Measurements from ENCODE around the gene WNT3. TPM values are rescaled to one million over a fixed set of nuclear protein-coding genes. Genes with fewer than 3 reads are reported as not detected.

Gene WNT3
- total RNA-seq, 1 donor from 2014 or later: 1.5 TPM

DNA sequence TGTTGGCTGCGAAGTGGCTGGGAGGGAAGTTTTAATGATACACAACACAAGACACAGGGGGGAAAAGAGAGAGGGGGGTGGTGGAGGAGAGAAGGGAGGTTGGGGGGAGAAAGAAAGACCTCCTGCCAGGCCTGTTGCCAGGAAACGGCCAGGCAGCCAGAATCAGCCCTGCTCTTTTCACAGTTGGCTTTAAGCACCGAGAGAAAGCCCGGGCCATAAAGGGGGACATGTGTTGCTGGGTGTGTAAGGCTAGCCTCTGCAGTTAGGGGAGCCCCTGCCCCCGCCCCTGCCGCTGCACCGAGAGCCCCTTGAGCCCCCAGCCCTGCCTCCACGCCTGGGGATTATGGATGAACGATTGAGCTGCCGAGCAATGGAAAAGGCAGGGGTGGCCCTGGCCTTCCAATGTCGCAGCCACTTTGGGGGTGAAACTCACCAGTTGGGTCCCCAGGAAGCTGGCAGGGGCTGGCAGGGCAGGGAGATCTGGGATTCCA lies 13.9 kb upstream of the WNT3 start:
- no peaks in the 10 kb centered on the region for H3K4me1 ChIP-seq
- H3K36me3 ChIP-seq: no peaks in the 10 kb centered on the region
- H3K9me3 ChIP-seq: no peaks in the 10 kb centered on the region
- H3K4me3 ChIP-seq: no peak overlapping the region
- intact Hi-C loops (cut with DNase I): no loop called here
- TF ChIP-seq, protein P1, sequence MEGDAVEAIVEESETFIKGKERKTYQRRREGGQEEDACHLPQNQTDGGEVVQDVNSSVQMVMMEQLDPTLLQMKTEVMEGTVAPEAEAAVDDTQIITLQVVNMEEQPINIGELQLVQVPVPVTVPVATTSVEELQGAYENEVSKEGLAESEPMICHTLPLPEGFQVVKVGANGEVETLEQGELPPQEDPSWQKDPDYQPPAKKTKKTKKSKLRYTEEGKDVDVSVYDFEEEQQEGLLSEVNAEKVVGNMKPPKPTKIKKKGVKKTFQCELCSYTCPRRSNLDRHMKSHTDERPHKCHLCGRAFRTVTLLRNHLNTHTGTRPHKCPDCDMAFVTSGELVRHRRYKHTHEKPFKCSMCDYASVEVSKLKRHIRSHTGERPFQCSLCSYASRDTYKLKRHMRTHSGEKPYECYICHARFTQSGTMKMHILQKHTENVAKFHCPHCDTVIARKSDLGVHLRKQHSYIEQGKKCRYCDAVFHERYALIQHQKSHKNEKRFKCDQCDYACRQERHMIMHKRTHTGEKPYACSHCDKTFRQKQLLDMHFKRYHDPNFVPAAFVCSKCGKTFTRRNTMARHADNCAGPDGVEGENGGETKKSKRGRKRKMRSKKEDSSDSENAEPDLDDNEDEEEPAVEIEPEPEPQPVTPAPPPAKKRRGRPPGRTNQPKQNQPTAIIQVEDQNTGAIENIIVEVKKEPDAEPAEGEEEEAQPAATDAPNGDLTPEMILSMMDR (IDR thresholded peaks at IDR 0.05): no peak
- no peak for TF ChIP-seq POLR2A (IDR thresholded peaks at IDR 0.05)
- no peak for TF ChIP-seq POLR2AphosphoS5 (IDR thresholded peaks at IDR 0.05; ENCODE audit: insufficient read depth in 1 of 2, low read depth in 1 of 2)
- peak overlapping the region; percentile 33 for H3K27ac ChIP-seq
- H3K27me3 ChIP-seq: no peaks in the 10 kb centered on the region
- DNase-seq (ENCODE audit: extremely low spot score in 2 of 2): no peak

DNA sequence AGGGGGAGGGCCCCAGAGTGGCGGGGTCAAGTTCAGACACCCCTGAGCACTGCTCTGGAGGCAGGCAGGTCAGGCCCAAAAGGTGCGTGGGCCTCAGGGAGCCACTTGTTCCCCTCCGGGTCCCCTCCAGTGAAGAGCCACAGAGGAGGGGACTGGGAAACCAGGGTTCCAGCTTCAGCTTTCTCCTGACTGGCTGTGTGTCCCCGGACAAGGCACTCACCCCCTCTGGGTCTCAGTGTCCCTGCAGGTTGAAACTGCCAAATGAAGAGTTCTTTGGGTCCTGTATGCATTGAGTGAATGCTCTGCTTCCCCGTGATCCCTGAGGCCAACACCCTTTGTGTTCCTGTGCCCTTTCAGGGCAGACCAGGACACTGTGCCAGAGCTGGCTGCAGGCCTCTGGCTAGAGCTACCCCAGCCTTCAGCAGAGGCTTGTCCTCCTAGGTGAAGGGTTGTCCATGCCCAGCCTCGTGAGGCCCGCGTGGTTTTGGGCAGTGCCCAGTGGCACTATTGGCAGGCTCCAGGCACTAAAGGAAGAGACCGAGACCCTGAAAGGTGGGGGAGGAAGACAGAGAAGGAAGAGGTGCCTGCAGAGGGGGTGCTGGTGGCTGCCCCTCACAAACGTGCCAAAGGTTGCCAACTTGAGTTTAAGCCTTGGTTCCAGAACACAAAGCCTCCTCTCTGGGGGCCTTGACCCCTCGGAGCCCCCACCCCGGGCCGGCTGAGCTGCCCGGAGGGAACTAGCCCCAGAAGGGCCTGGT lies 13.3 kb upstream of the WNT3 start:
- Histone ChIP-seq H3K9me3 (no peaks in the 10 kb centered on the region), H3K36me3 (no peaks in the 10 kb centered on the region), H3K27ac (no peak overlapping the region), H3K4me3 (no peak overlapping the region), H3K27me3 (no peaks in the 10 kb centered on the region), H3K4me1 (no peaks in the 10 kb centered on the region)
- TF ChIP-seq, protein P1 (IDR thresholded peaks at IDR 0.05): no peak
- TF ChIP-seq POLR2A (IDR thresholded peaks at IDR 0.05) (no peak), POLR2AphosphoS5 (IDR thresholded peaks at IDR 0.05; ENCODE audit: insufficient read depth in 1 of 2, low read depth in 1 of 2) (no peak)
- intact Hi-C loops (cut with DNase I): no loop called here
- no peak for DNase-seq (ENCODE audit: extremely low spot score in 2 of 2)

DNA sequence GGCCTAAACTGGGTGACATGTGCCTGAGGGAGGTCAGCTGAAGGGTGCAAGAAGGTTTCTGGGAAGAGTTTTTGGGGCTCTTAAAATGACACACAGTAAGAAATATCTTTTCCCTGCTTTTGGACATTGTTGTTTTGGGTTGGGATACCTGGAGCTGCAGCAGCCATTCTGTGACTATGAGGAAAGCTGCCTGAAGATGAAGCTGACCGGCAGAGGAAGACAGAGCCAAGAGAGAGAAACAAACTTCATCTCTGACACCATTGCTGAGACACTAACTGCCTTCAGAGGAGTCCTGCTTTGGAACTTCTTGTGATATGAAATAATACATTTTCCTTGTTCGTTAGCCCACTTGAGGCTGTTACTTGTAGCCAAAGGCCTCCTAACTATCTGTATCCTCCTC lies 8.8 kb upstream of the WNT3 start:
- intact Hi-C loops (cut with DNase I): no loop called here
- DNase-seq (ENCODE audit: extremely low spot score in 2 of 2): no peak

DNA sequence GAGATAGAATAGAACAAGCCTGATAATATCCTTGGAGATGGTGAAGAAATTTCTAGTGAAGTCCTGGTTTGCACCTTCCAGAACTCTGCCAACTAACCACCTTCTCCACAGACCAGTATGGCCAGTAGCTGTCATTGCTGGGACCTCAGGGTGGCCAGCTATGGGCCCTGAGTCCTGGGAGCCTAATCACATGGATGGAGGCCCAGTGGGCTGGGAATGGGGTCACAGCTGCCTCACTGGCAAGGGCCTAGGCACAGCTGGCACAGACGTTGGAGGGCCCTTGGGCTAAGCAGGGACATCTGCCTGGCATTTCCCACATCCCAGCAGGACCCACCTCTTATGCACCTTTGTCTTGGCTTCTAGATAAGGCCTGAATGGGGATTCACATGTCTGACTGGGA lies 7.6 kb upstream of the WNT3 start:
- Histone ChIP-seq H3K27ac (no peak overlapping the region), H3K4me1 (no peaks in the 10 kb centered on the region), H3K4me3 (no peak overlapping the region), H3K27me3 (no peaks in the 10 kb centered on the region), H3K36me3 (no peaks in the 10 kb centered on the region), H3K9me3 (no peaks in the 10 kb centered on the region)
- intact Hi-C loops (cut with DNase I): no loop called here
- no peak for TF ChIP-seq POLR2A (IDR thresholded peaks at IDR 0.05)
- TF ChIP-seq POLR2AphosphoS5 (IDR thresholded peaks at IDR 0.05; ENCODE audit: insufficient read depth in 1 of 2, low read depth in 1 of 2): no peak
- TF ChIP-seq, protein P1 (IDR thresholded peaks at IDR 0.05): no peak
- no peak for DNase-seq (ENCODE audit: extremely low spot score in 2 of 2)

More for the DNA sequence above, 8.8 kb upstream of the WNT3 start:
- Histone ChIP-seq H3K4me3 (no peak overlapping the region), H3K27ac (no peak overlapping the region), H3K27me3 (no peaks in the 10 kb centered on the region), H3K36me3 (no peaks in the 10 kb centered on the region), H3K4me1 (no peaks in the 10 kb centered on the region), H3K9me3 (no peaks in the 10 kb centered on the region)
- TF ChIP-seq POLR2AphosphoS5 (IDR thresholded peaks at IDR 0.05; ENCODE audit: insufficient read depth in 1 of 2, low read depth in 1 of 2) (no peak), POLR2A (IDR thresholded peaks at IDR 0.05) (no peak)
- TF ChIP-seq, protein P1 (IDR thresholded peaks at IDR 0.05): no peak

DNA sequence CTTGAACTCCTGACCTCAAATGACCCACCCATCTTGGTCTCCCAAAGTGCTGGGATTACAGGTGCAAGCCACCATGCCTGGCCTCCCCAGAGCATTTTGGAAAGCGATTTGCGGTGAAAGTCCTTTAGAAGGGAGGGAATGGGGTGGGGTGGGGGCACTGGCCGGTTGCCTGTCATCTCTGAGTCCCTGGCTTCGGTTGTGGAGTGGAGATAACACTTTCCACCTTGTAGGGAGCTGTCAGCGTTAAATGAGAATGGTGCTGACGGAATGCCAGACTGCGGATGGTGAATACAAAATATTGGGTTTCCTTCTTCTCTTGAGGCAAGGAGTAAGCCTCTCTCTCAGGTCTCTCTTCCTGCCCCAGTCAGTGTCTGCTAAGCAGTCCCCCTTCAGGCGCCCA lies 5.2 kb upstream of the WNT3 start:
- H3K36me3 ChIP-seq: no peaks in the 10 kb centered on the region
- intact Hi-C loops (cut with DNase I): no loop called here
- peaks cover 9% of the 10 kb centered on the region for H3K4me1 ChIP-seq
- H3K4me3 ChIP-seq: no peak overlapping the region
- no peak for DNase-seq (ENCODE audit: extremely low spot score in 2 of 2)
- H3K27ac ChIP-seq: no peak overlapping the region
- H3K9me3 ChIP-seq: no peaks in the 10 kb centered on the region
- peaks cover 4% of the 10 kb centered on the region for H3K27me3 ChIP-seq
- TF ChIP-seq POLR2A (IDR thresholded peaks at IDR 0.05) (no peak), POLR2AphosphoS5 (IDR thresholded peaks at IDR 0.05; ENCODE audit: insufficient read depth in 1 of 2, low read depth in 1 of 2) (no peak)
- TF ChIP-seq, protein P1 (IDR thresholded peaks at IDR 0.05): no peak

Data from vagina (tissue), 2 donors.